Cerebellar cortex (tissue), 1 donor: ENCODE measurements around the gene DAB1.
A peak's percentile ranks its signal among the peaks of the same experiment; 100 is the strongest.

Experiments used
- DNase-seq: peaks from one replicate; pipeline ENCODE4 v3.0.0-alpha.2; 2015; ENCODE audit warnings: low spot score

The DAB1 gene

DNA sequence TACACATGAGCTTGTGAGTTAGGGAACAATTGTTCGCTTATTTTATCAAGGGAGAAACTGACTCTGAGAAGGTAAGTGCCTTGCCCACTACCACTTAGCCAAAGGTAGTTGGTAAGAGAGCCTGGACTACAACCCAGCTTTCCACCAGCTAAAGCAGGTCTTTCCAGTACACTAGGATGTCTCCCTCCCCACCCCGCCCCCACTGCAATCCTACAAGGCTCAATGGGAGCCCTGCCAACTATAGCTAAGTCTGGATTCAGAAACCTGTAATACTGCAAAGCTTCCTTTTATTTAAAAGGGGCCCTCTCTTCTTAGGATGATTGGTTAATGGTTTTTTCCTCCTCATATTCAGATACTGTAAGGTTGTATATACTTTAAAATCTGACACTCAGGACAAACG, 356.0 kb downstream of the DAB1 start:
- no peak for DNase-seq

DNA sequence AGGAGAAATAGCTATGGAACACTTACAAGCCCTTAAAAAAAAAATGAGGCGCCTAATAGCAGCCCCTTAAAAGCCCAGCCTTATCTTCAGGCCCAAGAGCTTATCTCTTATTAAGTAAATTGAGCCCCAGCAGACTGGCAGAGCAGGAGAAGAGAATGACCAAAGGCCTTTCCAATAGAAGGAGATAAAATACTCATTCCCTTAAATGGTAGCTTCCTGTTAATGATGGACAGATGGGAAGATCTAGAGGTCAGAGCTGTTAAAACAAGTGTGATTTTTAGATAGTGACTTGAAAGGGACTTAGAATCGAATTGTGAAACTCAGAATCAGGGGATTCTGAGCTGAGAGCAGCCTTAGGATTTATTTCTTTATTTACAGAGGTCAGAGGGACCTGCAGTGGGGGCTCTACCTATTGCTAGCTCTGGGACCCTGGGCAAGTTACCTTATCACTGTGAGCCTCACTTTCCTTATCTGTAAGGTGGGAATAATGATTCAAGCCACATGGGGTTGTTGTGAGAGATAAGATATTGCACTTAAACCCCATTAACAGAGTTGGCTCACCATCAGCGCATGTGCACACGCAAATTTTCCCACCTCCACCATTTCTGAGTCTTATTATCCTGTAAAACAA, 356.8 kb downstream of the DAB1 start:
- no peak for DNase-seq

DNA sequence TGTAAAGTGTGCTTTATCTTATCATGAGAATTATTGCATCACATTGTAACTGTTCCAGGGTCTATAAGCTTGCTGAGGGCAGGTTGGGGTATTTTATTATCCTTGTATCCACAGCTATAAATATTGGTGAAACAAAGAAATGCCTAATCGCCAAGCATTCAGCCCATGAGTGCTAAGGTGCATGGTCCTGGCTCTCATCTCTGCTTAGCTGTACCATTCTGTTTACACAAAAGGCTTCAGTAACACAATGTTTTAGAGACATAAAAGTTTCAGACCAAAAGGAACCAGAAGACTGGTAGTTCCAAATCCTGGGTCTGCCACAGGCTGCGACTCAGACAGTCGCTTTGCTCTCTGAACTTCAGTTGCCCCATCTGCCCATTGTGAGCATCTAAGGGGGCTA, 358.4 kb downstream of the DAB1 start:
- no peak for DNase-seq

DNA sequence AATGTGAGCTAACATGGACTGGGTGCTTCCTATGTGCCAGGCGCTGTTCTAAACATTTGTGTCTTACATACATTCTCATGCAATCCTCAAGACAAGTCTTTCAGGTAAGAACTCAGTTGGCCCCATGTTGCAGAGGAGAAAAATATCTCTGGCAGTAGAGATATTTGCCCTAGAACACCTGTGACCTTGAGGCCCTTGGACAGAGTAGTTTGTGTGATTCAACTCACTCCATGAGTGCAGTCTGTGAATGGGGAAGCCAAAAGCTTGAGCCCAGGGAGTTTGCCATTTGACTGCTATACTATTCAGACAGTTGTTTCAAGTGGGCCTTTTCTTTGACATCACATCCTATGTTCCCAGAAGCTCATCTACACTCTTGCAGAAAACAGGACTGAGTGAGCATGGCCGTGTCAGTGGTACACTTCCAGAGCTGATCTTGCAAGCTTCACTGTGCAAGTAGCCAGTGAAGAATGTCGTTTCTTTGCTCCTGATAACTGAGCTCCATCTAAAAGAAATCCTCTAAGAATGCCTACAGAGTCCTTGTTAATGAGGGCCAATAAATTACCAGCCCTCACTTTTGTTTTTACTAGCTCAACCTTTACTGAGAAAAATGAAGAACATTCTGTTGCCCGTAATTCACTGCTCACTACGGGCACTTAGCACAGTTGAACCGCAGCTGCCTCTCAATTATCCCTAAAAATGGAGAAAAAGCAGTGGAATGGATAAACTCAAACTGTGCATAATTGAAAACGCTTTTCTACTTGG, 359.3 kb downstream of the DAB1 start:
- DNase-seq: no peak

DNA sequence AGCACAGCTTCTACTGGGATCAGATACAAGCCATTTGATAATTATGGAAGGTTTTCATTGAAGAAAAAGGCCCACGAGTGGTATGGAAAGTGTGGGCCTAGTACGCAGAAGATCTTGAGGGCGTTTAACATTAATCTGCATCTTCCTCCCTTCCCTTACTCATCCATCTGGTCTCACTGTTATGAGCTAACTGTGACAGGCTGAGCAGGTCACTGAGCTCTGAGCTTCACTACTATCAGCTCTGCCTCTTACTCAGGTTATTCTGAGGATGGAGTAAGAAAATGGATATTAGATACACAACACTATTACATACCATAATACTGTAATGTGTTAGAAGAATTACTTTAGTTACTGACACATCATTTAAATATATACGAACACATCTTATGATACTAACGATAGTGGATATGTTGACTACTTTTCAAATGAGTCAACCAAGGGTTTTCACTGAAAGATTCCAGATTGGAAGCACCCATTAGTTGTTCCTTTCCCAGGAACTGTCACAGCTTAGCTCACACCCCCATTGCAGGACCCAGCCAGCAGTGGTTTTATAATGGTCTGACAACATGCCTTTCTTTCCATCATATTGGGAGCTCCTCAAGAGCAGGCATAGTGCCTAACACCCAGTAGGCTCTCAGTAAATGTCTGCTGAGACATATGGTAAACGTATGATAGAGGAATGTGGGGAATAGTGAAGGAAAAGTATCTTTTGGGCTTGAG, 360.3 kb downstream of the DAB1 start:
- DNase-seq: no peak

DNA sequence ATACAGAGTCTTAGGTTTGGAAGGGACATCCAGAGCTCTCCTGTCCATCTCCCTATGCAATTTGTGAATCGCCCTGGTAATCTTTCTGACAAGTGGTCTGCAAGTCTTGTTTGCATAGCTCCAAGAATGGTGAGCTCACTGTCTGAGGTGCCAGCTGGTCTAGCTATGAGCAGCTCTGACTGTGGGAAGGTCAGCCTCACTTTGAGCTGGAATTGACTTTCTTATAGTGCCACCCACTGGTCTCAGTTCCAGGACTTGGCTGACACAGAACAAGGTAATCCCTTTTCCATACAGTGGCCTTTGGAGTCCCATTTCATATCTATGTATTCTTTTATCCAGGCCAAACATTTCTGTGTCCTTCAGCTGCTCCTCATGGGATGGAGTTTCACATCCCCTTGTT, 362.5 kb downstream of the DAB1 start:
- no peak for DNase-seq

DNA sequence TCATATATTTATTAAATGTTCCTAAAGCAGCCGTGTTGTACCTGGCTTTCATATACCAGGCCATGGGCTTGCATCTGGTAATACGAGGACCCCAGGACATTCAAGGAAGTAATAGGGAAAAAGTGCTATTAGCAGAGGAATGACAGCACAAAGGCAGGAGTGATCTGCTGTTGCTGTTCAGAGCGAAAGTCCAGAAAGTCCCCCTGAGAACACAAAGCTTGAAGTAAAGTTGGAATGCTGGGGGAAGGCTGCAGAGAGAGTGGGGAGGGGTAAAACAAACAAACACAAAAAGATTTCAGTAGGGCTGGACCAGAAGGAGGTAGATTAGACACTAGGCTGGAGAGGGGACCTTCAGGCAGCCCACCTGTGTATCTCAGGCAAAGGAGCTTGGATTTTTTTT, 363.4 kb downstream of the DAB1 start:
- DNase-seq: no peak

DNA sequence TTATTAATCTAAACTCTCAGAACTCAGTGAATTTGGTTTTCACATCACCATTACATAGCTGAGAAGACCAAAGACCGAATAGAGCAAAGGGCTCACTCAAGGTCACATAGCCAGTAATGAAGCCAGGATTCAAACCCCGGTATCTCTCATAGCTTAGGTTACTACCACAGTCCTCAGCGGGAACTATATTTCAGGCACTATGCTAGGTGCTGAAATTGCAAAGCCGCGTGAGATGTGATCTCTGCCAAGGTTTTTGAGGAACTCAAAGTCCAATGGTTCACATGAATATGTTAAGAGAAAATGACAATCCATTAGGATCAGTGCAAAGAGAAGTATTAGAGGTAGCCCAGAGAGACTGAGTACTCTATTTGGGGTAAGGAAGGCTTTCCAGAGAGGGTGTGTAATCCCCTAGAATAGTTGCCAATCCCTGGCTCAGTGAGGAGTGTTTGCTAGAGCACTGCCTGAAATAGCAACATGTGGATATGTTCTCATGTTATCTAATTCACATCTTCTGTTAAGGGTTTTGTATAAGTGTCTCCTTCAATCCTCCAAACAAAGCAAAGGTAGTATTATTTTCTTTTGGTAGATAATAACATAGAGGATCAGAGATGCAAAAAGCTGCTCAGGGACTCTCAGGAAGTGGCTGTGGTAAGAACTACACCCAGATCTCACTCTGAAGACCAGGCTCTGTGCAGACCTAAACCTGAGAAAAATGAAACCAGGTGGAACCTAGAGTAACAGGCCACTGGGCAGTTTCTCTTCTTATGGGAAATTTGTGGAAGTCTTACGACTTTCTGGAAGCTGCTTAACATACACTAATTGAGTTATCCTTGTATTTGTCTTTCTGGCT, 365.0 kb downstream of the DAB1 start:
- no peak for DNase-seq

DNA sequence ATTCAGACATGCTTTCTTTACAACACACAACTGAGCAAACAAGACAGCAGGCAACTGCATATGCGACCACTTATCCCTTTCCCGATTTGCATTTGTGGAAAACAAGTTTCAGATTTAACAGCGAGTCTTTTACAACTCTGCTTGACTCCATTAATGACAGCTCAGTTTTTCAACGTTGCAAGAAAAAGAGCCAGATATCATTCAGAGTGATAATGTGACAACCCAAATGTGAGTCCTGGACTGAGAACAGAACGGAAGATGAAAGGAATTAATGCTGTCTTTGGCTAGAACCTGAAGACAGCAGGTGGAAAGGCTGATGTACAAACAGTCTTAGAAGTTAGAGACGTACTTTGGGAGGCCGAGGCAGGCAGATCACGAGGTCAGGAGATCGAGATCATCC, 375.0 kb downstream of the DAB1 start:
- DNase-seq: no peak

DNA sequence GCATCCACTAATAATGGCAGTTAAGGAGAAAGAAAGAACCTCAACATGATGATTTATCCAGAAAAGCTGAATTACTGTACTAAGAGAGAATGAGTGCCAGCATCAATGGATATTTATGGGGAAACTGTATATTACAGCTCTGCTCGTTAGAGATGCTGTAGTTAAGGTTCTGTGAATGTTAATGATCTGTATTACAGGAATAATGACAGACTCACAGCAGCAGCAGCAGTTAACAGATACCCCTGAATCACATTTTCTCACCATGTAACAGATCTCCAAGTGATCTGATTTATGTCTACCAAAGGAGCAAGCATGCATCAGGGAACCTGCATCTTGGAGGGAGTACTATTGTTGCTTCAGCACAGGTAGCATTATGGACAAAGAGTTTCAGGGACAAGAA, 377.4 kb downstream of the DAB1 start:
- DNase-seq: no peak

DNA sequence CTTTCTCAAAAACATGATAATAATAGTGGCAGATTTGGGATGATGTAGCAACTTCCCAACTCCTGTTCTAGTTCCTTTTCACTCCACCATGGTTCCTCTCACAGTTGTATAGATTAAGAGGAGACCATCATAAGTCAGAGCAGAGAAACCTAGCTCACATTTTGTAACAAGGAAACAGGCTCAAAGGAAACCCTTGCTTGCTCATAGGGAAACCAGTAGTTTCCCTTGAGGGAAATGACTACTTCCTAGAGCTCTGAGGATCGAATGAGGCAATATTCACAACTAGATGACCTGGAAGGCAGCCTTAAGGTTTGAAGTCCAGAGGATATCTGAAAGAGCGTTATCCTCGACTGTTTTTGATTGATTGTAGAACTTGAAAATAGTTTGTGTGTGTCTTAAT, 382.0 kb downstream of the DAB1 start:
- no peak for DNase-seq

DNA sequence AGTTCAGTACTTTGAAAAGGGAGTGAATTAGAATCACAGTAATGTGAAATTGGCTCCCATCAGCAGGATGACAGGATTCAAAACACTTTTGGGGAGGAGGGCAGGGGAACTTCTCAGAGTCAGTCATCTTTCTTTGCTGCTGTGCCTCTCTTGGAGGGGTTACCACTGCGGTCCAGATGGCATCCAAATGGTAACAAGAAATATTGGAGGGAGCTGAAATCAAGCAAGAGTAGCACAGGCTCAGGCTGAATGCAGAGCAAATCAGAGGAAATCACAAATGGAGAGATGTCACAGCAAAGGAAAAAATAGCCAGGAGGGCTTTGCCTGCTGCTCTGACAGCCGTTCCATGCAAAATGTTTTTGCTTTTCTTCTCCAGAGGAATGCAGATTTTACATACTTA, 383.0 kb downstream of the DAB1 start:
- DNase-seq: peak; percentile 68

DNA sequence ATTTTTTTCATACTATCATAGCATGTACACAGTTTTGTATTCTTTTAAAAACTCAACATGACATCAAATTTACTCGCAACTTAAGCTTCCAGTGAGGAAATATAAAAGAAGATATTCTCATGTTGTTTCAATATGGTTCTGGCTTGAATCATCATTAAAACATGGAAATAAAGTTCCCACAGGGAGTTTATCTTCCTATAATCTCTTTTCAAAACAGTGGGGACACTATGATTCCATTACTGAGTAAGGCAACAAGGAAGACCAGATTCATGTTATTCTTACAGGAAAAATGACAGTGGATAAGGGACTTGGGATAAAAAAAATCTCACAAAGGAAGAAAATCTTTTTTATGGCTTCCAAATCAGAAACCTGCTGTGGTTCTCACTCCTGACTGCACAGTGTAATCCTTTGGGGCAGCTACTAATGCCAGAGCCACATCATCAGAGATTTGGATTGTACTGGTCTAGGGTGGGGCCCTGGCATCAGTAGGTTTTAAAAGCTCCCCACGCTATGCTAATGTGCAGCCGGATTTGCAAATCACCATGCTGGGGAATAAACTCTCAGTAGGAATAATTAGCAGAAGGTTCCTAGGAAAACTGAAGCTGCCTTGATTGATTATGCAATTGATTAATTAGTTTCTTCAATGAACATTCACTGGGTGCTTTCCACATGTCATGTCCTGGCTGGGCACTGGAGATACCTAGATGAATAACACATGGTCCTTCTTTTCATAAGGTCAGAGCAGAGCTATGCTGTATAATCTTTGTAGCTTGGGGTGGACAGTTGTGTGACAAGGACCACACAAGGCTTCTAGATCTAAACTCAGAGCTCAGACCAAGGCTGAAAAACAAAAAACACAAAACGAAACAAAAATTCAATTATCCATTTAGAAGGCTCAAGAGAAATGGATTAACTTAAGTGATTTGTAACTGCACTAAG, 386.9 kb downstream of the DAB1 start:
- no peak for DNase-seq

DNA sequence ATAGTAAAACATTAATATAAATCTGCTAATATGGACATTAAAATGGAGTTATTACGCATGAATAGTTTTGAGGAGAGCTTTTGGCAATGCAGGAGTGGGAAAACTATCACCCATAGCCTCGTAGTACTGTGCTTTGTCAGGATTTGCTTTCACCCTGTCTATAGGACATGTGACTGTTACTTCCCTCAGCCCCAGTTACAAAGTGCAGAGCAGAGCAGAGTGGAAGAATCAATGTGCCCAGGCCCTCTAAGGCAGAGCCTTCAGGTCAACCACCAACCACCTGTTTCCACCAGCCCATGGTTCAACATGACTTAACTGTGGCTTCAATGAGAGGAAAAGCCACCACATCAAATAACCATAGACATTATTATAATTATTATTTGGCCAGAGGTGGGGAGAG, 389.1 kb downstream of the DAB1 start:
- DNase-seq: no peak

DNA sequence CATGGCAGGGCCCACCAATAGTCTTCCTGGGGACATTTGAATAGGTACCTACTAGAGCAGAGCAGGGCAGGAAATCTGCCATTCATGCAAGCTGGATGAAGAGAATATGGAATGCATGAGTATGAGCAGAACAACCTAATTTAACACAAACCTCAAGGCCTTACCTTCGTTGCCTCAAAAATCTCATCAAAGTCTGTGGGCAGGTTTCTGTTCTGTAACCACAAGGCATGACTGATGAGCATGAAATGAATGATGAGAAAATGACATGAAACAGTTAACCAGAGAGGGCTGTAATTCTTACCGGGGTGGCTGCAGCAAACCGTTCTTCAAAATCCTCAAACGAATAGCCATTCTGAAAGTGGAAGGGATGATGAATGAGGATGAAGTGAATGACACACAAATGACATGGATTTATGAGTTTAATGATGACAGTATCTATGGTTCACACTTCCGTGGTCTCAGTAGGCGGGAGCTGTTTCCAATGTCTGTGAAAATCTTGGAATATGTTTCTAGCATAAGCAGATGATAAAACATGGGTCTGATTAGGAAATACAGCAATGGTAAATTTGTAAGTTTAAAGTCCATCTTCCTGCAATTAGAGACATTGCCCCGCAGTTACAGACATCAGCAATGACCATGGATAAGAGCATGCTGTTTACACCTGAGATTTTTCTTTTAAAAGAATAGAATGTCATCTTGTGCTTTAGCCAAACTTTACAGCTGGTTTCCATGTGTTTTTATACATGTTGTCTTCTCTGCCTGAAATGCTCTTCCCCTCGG, 390.4 kb downstream of the DAB1 start:
- no peak for DNase-seq

DNA sequence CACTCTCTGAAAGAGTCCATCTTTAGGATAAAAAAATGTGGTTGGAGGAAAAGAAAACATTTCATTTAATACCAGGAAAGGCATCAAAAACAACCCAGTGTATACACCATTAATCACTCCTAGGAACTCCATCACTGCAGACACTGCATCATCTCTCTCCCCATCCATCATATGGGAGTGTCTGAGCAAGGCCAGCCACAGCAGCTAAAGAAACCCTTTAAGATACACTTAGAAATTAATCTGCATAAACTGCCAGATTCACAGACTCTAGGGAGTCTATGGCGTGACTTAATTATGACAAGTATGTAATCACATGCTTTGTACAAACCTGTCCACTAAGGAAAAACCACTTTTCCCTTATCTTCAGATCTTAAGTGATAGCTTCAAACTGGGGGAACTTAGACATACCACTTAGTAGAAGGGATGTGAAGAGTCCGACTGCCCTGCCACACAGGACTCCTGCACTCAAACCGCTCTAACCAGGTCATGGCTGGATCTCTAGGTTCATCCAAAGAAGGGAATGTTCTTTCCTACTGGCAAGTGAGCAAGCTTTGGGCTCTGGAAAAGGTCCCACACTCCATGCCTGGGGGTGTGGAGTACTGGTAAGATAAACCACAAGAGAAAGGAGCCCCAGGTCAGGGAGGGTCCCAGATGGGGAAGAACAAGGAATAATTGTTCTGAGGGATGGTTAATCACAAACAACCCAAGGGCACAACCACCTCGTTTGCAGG, 397.1 kb downstream of the DAB1 start:
- no peak for DNase-seq

DNA sequence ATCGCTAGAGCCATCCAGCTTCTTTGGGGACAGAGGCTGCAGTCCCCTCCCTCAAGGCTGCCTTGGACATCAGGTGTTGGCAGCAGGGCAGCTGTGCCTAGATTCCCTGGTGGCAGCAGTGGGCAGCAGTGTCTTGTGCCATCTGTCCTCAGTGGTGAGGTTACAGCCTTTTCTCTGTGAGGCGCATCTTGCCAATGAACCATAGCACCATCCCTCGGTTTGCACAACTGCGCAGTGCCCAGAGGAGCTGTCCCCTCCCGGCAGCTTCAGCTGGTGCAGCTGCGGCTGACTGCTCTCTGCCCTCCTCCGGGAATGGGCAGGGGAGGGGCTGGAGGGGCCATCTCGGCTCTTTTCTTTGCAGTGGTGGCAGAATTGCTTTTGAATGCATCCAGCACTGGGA, 399.0 kb downstream of the DAB1 start:
- no peak for DNase-seq

DNA sequence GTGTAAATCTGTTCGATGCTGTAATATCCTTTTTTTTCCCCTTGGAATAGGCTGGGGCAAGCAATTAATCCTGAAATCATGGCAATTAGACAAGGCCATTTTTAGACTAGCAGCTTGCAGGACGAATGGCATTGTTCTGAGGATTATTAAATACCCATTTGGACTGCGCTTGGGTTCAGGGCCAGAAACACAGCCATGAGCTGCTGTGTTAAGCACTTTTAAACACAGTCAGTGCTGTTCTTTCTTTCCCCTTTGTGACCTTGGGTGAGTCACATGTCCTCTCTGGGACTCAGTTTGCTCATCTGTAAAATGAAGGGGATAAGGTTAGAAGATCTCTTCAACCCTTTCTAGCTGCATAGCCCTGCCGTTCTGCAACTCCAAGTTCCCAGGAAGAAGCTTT, 399.4 kb downstream of the DAB1 start:
- no peak for DNase-seq

DNA sequence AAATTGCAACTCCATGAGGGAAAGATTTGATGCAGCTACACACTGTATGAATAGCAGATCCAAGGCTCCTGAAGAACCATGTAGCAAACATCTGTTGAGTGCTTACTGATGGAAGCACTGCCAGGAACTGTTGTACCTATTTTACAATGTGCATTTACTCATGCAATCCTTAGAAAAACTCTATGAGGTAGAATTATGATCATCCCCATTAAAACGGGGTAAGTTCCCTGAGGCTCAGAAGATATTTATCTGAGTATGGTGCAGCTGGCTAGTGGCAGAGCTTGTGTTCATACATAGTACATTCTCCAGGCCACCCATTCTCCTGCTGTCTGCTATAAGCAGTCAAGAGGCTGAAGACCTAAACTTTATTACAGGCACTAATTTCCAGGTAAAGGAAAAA, 403.6 kb downstream of the DAB1 start:
- no peak for DNase-seq
